Renal cortex interstitium (tissue), 11 donors: ENCODE results near the gene FMNL3. TPM values are rescaled to one million over a fixed set of nuclear protein-coding genes. Genes with fewer than 3 reads are reported as not detected.
A peak's percentile ranks its signal among the peaks of the same experiment; 100 is the strongest.
"Not testable (repeated sequence)": the region's sequence is repeated elsewhere in the genome, so short reads cannot be mapped to it uniquely, and the experiment has no call there.

ENCODE experiments used
- DNase-seq, 11 donors: peaks; one replicate each; pipeline ENCODE4 v3.0.0-alpha.2; 2013; ENCODE audit warnings: low read depth in 9 of 11, low spot score in 4 of 11; ENCODE audit errors: extremely low read depth in 1 of 11
- polyA plus RNA-seq, 3 donors: library from polyadenylated mRNA; unstranded; fragments of 120-200 nt; gene quantifications; one replicate each; pipeline ENCODE4 v1.2.1, GENCODE V29; 2013; ENCODE audit not compliant: insufficient read length in 3 of 3

Gene FMNL3
- polyA plus RNA-seq, 3 donors: 35.6 to 43.0 (median 35.7) TPM

- DNase-seq: peak in 1 of 11 donors; percentile 52
These were observed 84.6 kb downstream of the FMNL3 start for GRCh38 chr12:49622501-49623141.

- DNase-seq: no peak
These were observed 85.3 kb downstream of the FMNL3 start for GRCh38 chr12:49621651-49622500.

GRCh38 chr12:49619286-49619685, 87.9 kb downstream of the FMNL3 start:
- DNase-seq: no peak

- DNase-seq: no peak
These were observed 88.6 kb downstream of the FMNL3 start for GRCh38 chr12:49618576-49618975.

- DNase-seq: no peak
These were observed 90.5 kb downstream of the FMNL3 start for GRCh38 chr12:49616533-49617219.

- DNase-seq: no peak
These were observed 91.5 kb downstream of the FMNL3 start for GRCh38 chr12:49615725-49616124.

- no peak for DNase-seq
These were observed 95.0 kb downstream of the FMNL3 start for GRCh38 chr12:49612210-49612609.

GRCh38 chr12:49610785-49611184, 96.4 kb downstream of the FMNL3 start:
- not testable (repeated sequence) for DNase-seq

- no peak for DNase-seq
These were observed 97.4 kb downstream of the FMNL3 start for GRCh38 chr12:49609875-49610154.

- no peak for DNase-seq
These were observed 97.9 kb downstream of the FMNL3 start for GRCh38 chr12:49609059-49609874.

- DNase-seq: not testable (repeated sequence)
These were observed 101.7 kb downstream of the FMNL3 start, which contains the start of gene FAM186B for GRCh38 chr12:49605539-49605938. Gene FAM186B, minus strand, starts transcription at chr12:49605639. Its CDS starts 162 bp downstream, at chr12:49605477.

GRCh38 chr12:49604856-49605255, 102.3 kb downstream of the FMNL3 start:
- DNase-seq: no peak

GRCh38 chr12:49603721-49604120, 103.5 kb downstream of the FMNL3 start:
- no peak for DNase-seq

GRCh38 chr12:49599961-49600360, 107.2 kb downstream of the FMNL3 start:
- no peak for DNase-seq

- DNase-seq: no peak
These were observed 108.7 kb downstream of the FMNL3 start for GRCh38 chr12:49598527-49598926.

GRCh38 chr12:49588721-49589516, 118.3 kb downstream of the FMNL3 start:
- no peak for DNase-seq

GRCh38 chr12:49588281-49588680, 118.9 kb downstream of the FMNL3 start:
- no peak for DNase-seq

- no peak for DNase-seq
These were observed 119.9 kb downstream of the FMNL3 start for GRCh38 chr12:49587174-49587908.
